Measurements from ENCODE around the gene KLK15. TPM values are rescaled to one million over a fixed set of nuclear protein-coding genes. Genes with fewer than 3 reads are reported as not detected.

KLK15 gene
- total and polyA plus RNA-seq, 2 of the 13 experiments (the other 11 are each of a cell fraction or from before 2014, with no cell fraction given): not detected

- no peak for TF ChIP-seq KAT8 (CRISPR knock-in tag; IDR thresholded peaks at IDR 0.05)
These were observed 25.5 kb upstream of the KLK15 start (continued) for GRCh38 chr19:50858886-50859285.

- FAIRE-seq (no peak), DNase-seq (ENCODE audit: low spot score) (no peak), ATAC-seq (no peak)
- H3K36me3 ChIP-seq (replicated peaks in 1 of 2; ENCODE audit: control insufficient read depth in 1 of 2, insufficient read depth in 2 of 2, low read length in 2 of 2): no peaks in the 10 kb centered on the region
- in situ Hi-C loops (cut with HindIII; ENCODE audit: extremely low pct_ligation_motif_present, low pct_unique_long_range_greater_than_20kb) (no loop called here), intact Hi-C loops (cut with micrococcal nuclease; ENCODE audit: unreplicated experiment) (no loop called here)
- H3K4me1 ChIP-seq (ENCODE audit: insufficient read depth, low read length): no peaks in the 10 kb centered on the region
- no peak overlapping the region for H3K4me2 ChIP-seq (ENCODE audit: low read depth, low read length)
- WGBS (ENCODE audit: low lambda C conversion rate): 5% methylated on average over 6 of the region's 6 CpGs
- H3K27me3 ChIP-seq (ENCODE audit: control insufficient read depth in 1 of 2, insufficient read depth in 2 of 2, low read length in 2 of 2): peaks cover 3 to 20% of the 10 kb centered on the region in 2 experiments; a peak in 4 of 5 replicates
- H4K20me1 ChIP-seq (ENCODE audit: insufficient read depth, low read length): no peaks in the 10 kb centered on the region
- H3K79me2 ChIP-seq (ENCODE audit: insufficient read depth, low read length): no peaks in the 10 kb centered on the region
- no peak overlapping the region for H3K9ac ChIP-seq (ENCODE audit: insufficient read depth, low read depth, low read length)
- no peak overlapping the region for H2AFZ ChIP-seq (ENCODE audit: low read length)
- ChIA-PET CTCF (ENCODE audit: low intra/inter-chr PET ratio, low total read pairs) (no interaction called here), POLR2A (no interaction called here)
- TF ChIP-seq PRDM15 (CRISPR knock-in tag; IDR thresholded peaks at IDR 0.05): no peak
- TF ChIP-seq ZNF282 (IDR thresholded peaks at IDR 0.05; ENCODE audit: partially characterized antibody): no peak
- no peak for TF ChIP-seq HOXA5 (CRISPR knock-in tag; IDR thresholded peaks at IDR 0.05)
- no peak for TF ChIP-seq ATF2 (CRISPR knock-in tag; IDR thresholded peaks at IDR 0.05)
- no peak for TF ChIP-seq SRSF9 (IDR thresholded peaks at IDR 0.05; ENCODE audit: borderline replicate concordance, insufficient read depth, low read depth, low read length, poor library complexity, severe bottlenecking)
- TF ChIP-seq MED13 (CRISPR knock-in tag; IDR thresholded peaks at IDR 0.05): no peak
- TF ChIP-seq LCORL (IDR thresholded peaks at IDR 0.05): no peak
- TF ChIP-seq LCORL (CRISPR knock-in tag; IDR thresholded peaks at IDR 0.05): no peak
- H3K27ac ChIP-seq (ENCODE audit: extremely low read length, insufficient read depth, low read length): no peak overlapping the region
- H3K9me3 ChIP-seq (ENCODE audit: low read length): no peaks in the 10 kb centered on the region
- H3K4me3 ChIP-seq (replicated peaks in 1 of 3; ENCODE audit: insufficient read depth in 1 of 3, low read depth in 2 of 3, low read length in 3 of 3): no peak overlapping the region
- no TSS peak for BruUV-seq (replicated peaks)
These were observed 24.0 kb upstream of the KLK15 start for GRCh38 chr19:50857366-50857765.
